ENCODE measurements around the gene ONECUT2.
"Not testable (repeated sequence)": the region's sequence is repeated elsewhere in the genome, so short reads cannot be mapped to it uniquely, and the experiment has no call there.

Gene ONECUT2

GRCh38 chr18:57434536-57435494 is at the start of gene ONECUT2:
Gene ONECUT2 (plus strand): TSS chr18:57435374. CDS start chr18:57435717, 343 bp downstream.
- peak; percentile 54 for DNase-seq

- DNase-seq = no peak
Observed at GRCh38 chr18:57389271-57389670, 45.9 kb upstream of the ONECUT2 start.

- no peak for DNase-seq
Observed at GRCh38 chr18:57390044-57390443, 45.1 kb upstream of the ONECUT2 start.

GRCh38 chr18:57394749-57395148 is 40.4 kb upstream of the ONECUT2 start:
- not testable (repeated sequence) for DNase-seq

GRCh38 chr18:57396831-57397230 is 38.3 kb upstream of the ONECUT2 start:
- DNase-seq = not testable (repeated sequence)

- no peak for DNase-seq
Observed at GRCh38 chr18:57397440-57398132, 37.6 kb upstream of the ONECUT2 start.

GRCh38 chr18:57404345-57404744 is 30.8 kb upstream of the ONECUT2 start:
- DNase-seq = no peak

- DNase-seq = no peak
Observed at GRCh38 chr18:57409650-57410049, 25.5 kb upstream of the ONECUT2 start.

GRCh38 chr18:57410749-57411148 is 24.4 kb upstream of the ONECUT2 start:
- DNase-seq = no peak

- no peak for DNase-seq
Observed at GRCh38 chr18:57416542-57416941, 18.6 kb upstream of the ONECUT2 start.

- no peak for DNase-seq
Observed at GRCh38 chr18:57422313-57422872, 12.8 kb upstream of the ONECUT2 start.

- DNase-seq = no peak
Observed at GRCh38 chr18:57423821-57424220, 11.4 kb upstream of the ONECUT2 start.

- DNase-seq = no peak
Observed at GRCh38 chr18:57425096-57425495, 10.1 kb upstream of the ONECUT2 start.

- no peak for DNase-seq
Observed at GRCh38 chr18:57426187-57426586, 9.0 kb upstream of the ONECUT2 start.

GRCh38 chr18:57427429-57428201 is 7.6 kb upstream of the ONECUT2 start:
- DNase-seq = no peak

- no peak for DNase-seq
Observed at GRCh38 chr18:57428221-57429150, 6.7 kb upstream of the ONECUT2 start.

GRCh38 chr18:57429167-57430078 is 5.8 kb upstream of the ONECUT2 start:
- DNase-seq = no peak

GRCh38 chr18:57430079-57431001 is 4.8 kb upstream of the ONECUT2 start:
- DNase-seq = no peak

- DNase-seq = no peak
Observed at GRCh38 chr18:57431002-57431382, 4.2 kb upstream of the ONECUT2 start.
